ENCODE data around the gene GALNT15. TPM values are rescaled to one million over a fixed set of nuclear protein-coding genes. Genes with fewer than 3 reads are reported as not detected.

The GALNT15 gene
- polyA plus RNA-seq, 1 experiment = 27.9 TPM

DNA sequence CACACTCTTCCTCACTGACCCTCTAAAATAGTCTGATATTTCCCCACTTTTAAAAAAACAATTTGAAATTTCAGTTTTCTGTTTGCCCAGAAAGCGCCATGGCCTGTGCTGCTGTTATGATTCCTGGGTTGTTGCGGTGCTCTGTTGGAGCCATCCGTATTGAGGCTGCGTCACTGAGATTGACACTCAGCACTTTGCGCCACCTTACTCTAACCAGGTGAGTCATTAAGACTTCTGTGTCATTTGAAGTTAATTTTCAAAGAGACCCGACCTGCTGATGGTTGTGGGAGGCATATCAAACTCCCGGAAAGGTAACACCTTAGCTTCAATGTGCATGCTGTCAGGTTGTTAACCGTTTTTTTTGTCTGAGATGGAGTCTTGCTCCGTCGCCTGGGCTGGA is 96.4 kb downstream of the GALNT15 start:
- no peaks in the 10 kb centered on the region for H3K27me3 ChIP-seq (ENCODE audit: control insufficient read depth, insufficient read depth, low read length)
- TF ChIP-seq, protein P1, sequence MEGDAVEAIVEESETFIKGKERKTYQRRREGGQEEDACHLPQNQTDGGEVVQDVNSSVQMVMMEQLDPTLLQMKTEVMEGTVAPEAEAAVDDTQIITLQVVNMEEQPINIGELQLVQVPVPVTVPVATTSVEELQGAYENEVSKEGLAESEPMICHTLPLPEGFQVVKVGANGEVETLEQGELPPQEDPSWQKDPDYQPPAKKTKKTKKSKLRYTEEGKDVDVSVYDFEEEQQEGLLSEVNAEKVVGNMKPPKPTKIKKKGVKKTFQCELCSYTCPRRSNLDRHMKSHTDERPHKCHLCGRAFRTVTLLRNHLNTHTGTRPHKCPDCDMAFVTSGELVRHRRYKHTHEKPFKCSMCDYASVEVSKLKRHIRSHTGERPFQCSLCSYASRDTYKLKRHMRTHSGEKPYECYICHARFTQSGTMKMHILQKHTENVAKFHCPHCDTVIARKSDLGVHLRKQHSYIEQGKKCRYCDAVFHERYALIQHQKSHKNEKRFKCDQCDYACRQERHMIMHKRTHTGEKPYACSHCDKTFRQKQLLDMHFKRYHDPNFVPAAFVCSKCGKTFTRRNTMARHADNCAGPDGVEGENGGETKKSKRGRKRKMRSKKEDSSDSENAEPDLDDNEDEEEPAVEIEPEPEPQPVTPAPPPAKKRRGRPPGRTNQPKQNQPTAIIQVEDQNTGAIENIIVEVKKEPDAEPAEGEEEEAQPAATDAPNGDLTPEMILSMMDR (IDR thresholded peaks at IDR 0.05; ENCODE audit: low read depth, low read length) = no peak
- H3K27ac ChIP-seq (ENCODE audit: low read depth, low read length) = no peak overlapping the region
- ChIA-PET CTCF (interaction anchor here (2.1 kb wide), 1 partner anchor 279 kb away, joined by 9 read pairs; no protein-coding TSS in a partner anchor), POLR2A (no interaction called here)
- no peak overlapping the region for H3K4me3 ChIP-seq (ENCODE audit: low read depth, low read length)
- no peaks in the 10 kb centered on the region for H3K9me3 ChIP-seq (ENCODE audit: control insufficient read depth, insufficient read depth, low read length)
- DNase-seq (ENCODE audit: low read depth, low spot score) = no peak

DNA sequence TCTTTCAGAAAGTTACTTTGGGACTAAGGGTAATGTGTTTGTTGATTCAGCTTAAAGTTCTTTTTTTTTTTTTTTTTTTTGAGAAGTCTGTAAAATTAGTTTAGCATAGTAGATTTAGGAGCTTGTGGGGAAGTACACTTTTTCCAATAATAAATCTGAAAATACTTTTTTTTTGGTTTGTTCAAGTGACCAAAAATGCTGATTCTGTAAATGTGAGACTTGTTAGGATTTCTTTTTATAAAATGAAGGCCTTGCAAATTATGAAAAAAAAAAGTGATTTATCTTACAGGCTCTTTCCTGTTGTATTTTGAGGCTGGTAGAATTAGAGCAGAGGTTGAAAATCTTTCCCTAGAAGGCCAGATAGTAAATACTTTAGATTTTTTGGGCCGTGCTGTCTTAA is 98.1 kb downstream of the GALNT15 start:
- Histone ChIP-seq H3K27ac (ENCODE audit: low read depth, low read length) (no peak overlapping the region), H3K4me3 (ENCODE audit: low read depth, low read length) (no peak overlapping the region), H3K9me3 (ENCODE audit: control insufficient read depth, insufficient read depth, low read length) (no peaks in the 10 kb centered on the region), H3K27me3 (ENCODE audit: control insufficient read depth, insufficient read depth, low read length) (no peaks in the 10 kb centered on the region)
- ChIA-PET POLR2A (no interaction called here), CTCF (interaction anchor here (0.6 to 2.1 kb wide), 7 partner anchors 13 to 600 kb away, joined by 3 to 10 read pairs (median 3); no protein-coding TSS in a partner anchor)
- TF ChIP-seq, protein P1 (IDR thresholded peaks at IDR 0.05; ENCODE audit: low read depth, low read length) = no peak
- DNase-seq (ENCODE audit: low read depth, low spot score) = no peak

DNA sequence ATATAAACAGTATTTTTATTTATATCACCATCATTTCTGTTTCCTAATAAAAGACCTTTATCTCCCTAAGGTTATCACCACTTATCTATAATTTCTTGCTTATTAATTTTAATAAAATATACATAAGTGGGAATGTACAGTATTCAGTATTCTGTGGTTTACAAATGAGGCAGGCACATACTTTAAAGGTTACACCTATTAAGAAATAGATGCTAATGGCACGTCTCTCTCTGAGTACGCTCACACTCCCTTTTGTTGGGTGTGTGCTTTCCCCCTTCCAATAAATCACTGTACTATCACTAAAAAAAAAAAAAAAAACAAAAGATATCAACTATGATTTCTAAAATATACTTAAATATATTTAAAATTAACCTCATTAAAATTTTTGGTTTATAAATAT is 99.4 kb downstream of the GALNT15 start:
- CTCF ChIA-PET = interaction anchor here (0.5 to 2.1 kb wide), 7 partner anchors 16 to 1187 kb away, joined by 3 to 8 read pairs (median 3); no protein-coding TSS in a partner anchor
- POLR2A ChIA-PET = no interaction called here
- DNase-seq (ENCODE audit: low read depth, low spot score) = no peak
- no peaks in the 10 kb centered on the region for H3K9me3 ChIP-seq (ENCODE audit: control insufficient read depth, insufficient read depth, low read length)
- H3K27me3 ChIP-seq (ENCODE audit: control insufficient read depth, insufficient read depth, low read length) = no peaks in the 10 kb centered on the region
- no peak overlapping the region for H3K27ac ChIP-seq (ENCODE audit: low read depth, low read length)
- TF ChIP-seq, protein P1 (IDR thresholded peaks at IDR 0.05; ENCODE audit: low read depth, low read length) = no peak
- no peak overlapping the region for H3K4me3 ChIP-seq (ENCODE audit: low read depth, low read length)

DNA sequence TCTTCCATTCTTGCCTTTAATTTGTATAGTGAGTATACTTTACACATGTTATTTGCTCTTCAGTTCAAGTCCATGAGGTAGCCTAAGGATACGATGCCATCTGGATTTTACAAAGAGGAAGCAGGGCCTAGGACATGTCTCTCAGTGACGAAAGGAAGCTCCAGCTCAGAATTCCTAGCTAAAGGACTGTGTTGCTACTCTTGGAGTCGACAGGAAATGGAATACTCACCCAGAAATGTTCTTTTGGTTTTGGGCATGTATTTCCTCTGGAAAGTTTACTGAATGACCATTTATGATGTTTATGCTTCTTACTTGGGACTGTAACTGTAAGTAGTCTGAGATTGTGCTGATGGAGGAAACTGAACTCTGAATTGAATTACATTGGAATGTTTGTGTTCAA is 103.0 kb downstream of the GALNT15 start:
- no peaks in the 10 kb centered on the region for H3K9me3 ChIP-seq (ENCODE audit: control insufficient read depth, insufficient read depth, low read length)
- no peak overlapping the region for H3K4me3 ChIP-seq (ENCODE audit: low read depth, low read length)
- no peak for DNase-seq (ENCODE audit: low read depth, low spot score)
- no peaks in the 10 kb centered on the region for H3K27me3 ChIP-seq (ENCODE audit: control insufficient read depth, insufficient read depth, low read length)
- no peak overlapping the region for H3K27ac ChIP-seq (ENCODE audit: low read depth, low read length)
- ChIA-PET POLR2A (no interaction called here), CTCF (interaction anchor here (0.6 to 6.1 kb wide), 3 partner anchors 10 to 273 kb away, joined by 3 to 38 read pairs (median 8); no protein-coding TSS in a partner anchor)
- TF ChIP-seq, protein P1 (IDR thresholded peaks at IDR 0.05; ENCODE audit: low read depth, low read length) = no peak

DNA sequence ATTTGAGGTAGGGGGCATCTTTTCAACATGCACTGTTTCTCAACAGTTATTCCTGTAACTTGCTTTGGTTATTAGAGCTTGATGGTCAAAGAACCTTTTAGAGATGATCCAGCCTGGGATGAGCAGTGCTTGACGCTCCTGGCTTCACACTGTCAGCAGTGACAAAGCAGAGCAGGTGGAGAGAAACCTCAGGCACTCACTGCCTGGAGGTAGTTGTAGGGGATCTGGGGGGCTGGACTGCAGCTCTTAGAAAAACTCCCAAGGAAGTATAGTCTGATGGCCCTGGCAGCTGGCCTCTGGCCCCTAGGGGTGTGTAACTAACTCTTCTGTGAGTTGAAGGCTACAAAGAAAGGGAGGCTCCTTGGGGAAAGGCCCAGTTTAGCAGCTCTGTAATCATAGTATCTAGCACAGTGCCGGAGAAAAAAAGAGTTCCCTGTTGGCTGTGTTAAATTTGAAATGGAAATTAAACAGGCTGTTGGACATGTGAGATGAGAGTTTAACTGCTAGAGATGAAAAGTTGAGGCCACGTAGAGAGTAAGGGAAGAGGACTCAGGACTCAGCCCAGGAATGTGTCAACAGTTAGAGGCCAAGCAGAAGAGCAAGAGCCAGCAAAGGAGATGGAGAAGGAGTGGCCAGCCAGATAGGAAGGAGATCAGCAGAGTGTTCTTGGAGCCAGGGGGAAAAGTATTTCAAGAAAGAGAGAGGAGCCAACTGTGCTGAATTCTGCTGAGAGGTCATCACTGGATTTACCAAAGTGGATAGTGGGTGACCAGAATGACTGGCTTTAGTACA is 104.7 kb downstream of the GALNT15 start:
- TF ChIP-seq, protein P1 (IDR thresholded peaks at IDR 0.05; ENCODE audit: low read depth, low read length) = no peak
- POLR2A ChIA-PET = no interaction called here
- Histone ChIP-seq H3K9me3 (ENCODE audit: control insufficient read depth, insufficient read depth, low read length) (no peaks in the 10 kb centered on the region), H3K4me3 (ENCODE audit: low read depth, low read length) (no peak overlapping the region), H3K27me3 (ENCODE audit: control insufficient read depth, insufficient read depth, low read length) (no peaks in the 10 kb centered on the region), H3K27ac (ENCODE audit: low read depth, low read length) (no peak overlapping the region)
- CTCF ChIA-PET = interaction anchor here (1.3 to 6.1 kb wide), 3 partner anchors 10 to 238 kb away, joined by 4 to 38 read pairs (median 4); no protein-coding TSS in a partner anchor
- DNase-seq (ENCODE audit: low read depth, low spot score) = no peak
